BLaER1 treated with 17β-estradiol and CSF1 and Interleukin-3, amounts not matched to agents 10 nM and 100 nM (cell line): Measurements from ENCODE around the gene PCDH1.
A peak's percentile ranks its signal among the peaks of the same experiment; 100 is the strongest.

ENCODE experiments used
- H3K27ac ChIP-seq, 11 experiments: shearing (Covaris generic); formaldehyde crosslinking; 2 replicates each; pipeline ENCODE4 v1.8.1; 2022
- H3K27me3 ChIP-seq, 11 experiments: shearing (Covaris generic); formaldehyde crosslinking; 2 replicates each; pipeline ENCODE4 v1.8.1; 2022
- H3K36me3 ChIP-seq, 11 experiments: shearing (Covaris generic); formaldehyde crosslinking; 2 replicates each; pipeline ENCODE4 v1.8.1; 2022
- H3K4me1 ChIP-seq, 10 experiments: shearing (Covaris generic); formaldehyde crosslinking; 2 replicates each; pipeline ENCODE4 v1.8.1; 2022
- H3K4me2 ChIP-seq, 11 experiments: shearing (Covaris generic); formaldehyde crosslinking; 2 replicates each; pipeline ENCODE4 v1.8.1; 2022
- H3K4me3 ChIP-seq, 10 experiments: shearing (Covaris generic); formaldehyde crosslinking; 2 replicates each; pipeline ENCODE4 v1.8.1; 2022
- H3K9ac ChIP-seq, 11 experiments: shearing (Covaris generic); formaldehyde crosslinking; 2 replicates each; pipeline ENCODE4 v1.8.1; 2022
- H3K9me3 ChIP-seq, 11 experiments: shearing (Covaris generic); formaldehyde crosslinking; replicated peaks in 1 of 11; 2 replicates each; pipeline ENCODE4 v1.8.1; 2022
- H4K20me1 ChIP-seq, 11 experiments: shearing (Covaris generic); formaldehyde crosslinking; 2 replicates each; pipeline ENCODE4 v1.8.1; 2022
- Cebpa-rat ChIP-seq, 11 experiments: shearing (Covaris generic); IDR thresholded peaks; 2 replicates each; pipeline ENCODE4 v1.8.1; 2022

Gene PCDH1

GRCh38 chr5:141849415-141850243, 28.6 kb downstream of the PCDH1 start:
- Histone ChIP-seq H3K9ac (peak overlapping the region; percentile 79 to 93 (median 87)), H3K4me3 (peak overlapping the region; percentile 59 to 77 (median 70)), H3K27me3 (no peaks in the 10 kb centered on the region), H3K4me2 (peak overlapping the region; percentile 91 to 100 (median 99)), H4K20me1 (no peaks in the 10 kb centered on the region), H3K9me3 (no peaks in the 10 kb centered on the region), H3K36me3 (no peaks in the 10 kb centered on the region), H3K4me1 (peaks cover 26 to 70% (median 54%) of the 10 kb centered on the region in 10 experiments), H3K27ac (peak overlapping the region; percentile 87 to 96 (median 91))
- no peak for TF ChIP-seq Cebpa-rat (IDR thresholded peaks at IDR 0.05)

GRCh38 chr5:141848744-141849414, 29.3 kb downstream of the PCDH1 start:
- Histone ChIP-seq H4K20me1 (no peaks in the 10 kb centered on the region), H3K27me3 (no peaks in the 10 kb centered on the region), H3K9ac (peak overlapping the region; percentile 79 to 93 (median 87)), H3K4me3 (peak overlapping the region; percentile 59 to 77 (median 70)), H3K4me2 (peak overlapping the region; percentile 91 to 100 (median 99)), H3K4me1 (peaks cover 26 to 76% (median 58%) of the 10 kb centered on the region in 10 experiments), H3K36me3 (no peaks in the 10 kb centered on the region), H3K27ac (peak overlapping the region; percentile 87 to 96 (median 91); a peak in 21 of 22 replicates), H3K9me3 (no peaks in the 10 kb centered on the region)
- no peak for TF ChIP-seq Cebpa-rat (IDR thresholded peaks at IDR 0.05)

- Histone ChIP-seq H3K36me3 (no peaks in the 10 kb centered on the region), H3K4me1 (peaks cover 50 to 82% (median 75%) of the 10 kb centered on the region in 10 experiments), H3K9me3 (no peaks in the 10 kb centered on the region), H3K27ac (peak overlapping the region in 7 of 11 experiments; percentile 7 to 56 (median 35); a peak in 6 of 22 replicates), H3K4me2 (peak overlapping the region; percentile 45 to 81 (median 61); a peak in 21 of 22 replicates), H4K20me1 (no peaks in the 10 kb centered on the region), H3K4me3 (no peak overlapping the region), H3K27me3 (no peaks in the 10 kb centered on the region), H3K9ac (peak overlapping the region in 2 of 11 experiments; percentile 31 to 43; a peak in 3 of 22 replicates)
- TF ChIP-seq Cebpa-rat (IDR thresholded peaks at IDR 0.05), result no peak
Observed at GRCh38 chr5:141846031-141846430, 32.2 kb downstream of the PCDH1 start.

GRCh38 chr5:141845371-141845851, 32.8 kb downstream of the PCDH1 start:
- H3K9ac ChIP-seq, result no peak overlapping the region; a peak in 1 of 22 replicates
- no peaks in the 10 kb centered on the region for H3K27me3 ChIP-seq
- H3K27ac ChIP-seq, result 0 out of 22 replicates have a peak overlapping the region, but pooled peaks of 1 of the 11 experiments have one; percentile 4
- peaks cover 56 to 84% (median 78%) of the 10 kb centered on the region in 10 experiments for H3K4me1 ChIP-seq
- no peaks in the 10 kb centered on the region for H3K36me3 ChIP-seq
- H4K20me1 ChIP-seq, result no peaks in the 10 kb centered on the region
- H3K9me3 ChIP-seq, result no peaks in the 10 kb centered on the region
- no peak overlapping the region for H3K4me3 ChIP-seq
- no peak for TF ChIP-seq Cebpa-rat (IDR thresholded peaks at IDR 0.05)
- peak overlapping the region in 10 of 11 experiments; percentile 38 to 98 (median 51); a peak in 19 of 22 replicates for H3K4me2 ChIP-seq

- Histone ChIP-seq H3K4me2 (peak overlapping the region in 8 of 11 experiments; percentile 29 to 98 (median 51); a peak in 10 of 22 replicates), H4K20me1 (no peaks in the 10 kb centered on the region), H3K27me3 (no peaks in the 10 kb centered on the region), H3K4me1 (peaks cover 65 to 89% (median 85%) of the 10 kb centered on the region in 10 experiments), H3K9me3 (no peaks in the 10 kb centered on the region), H3K9ac (no peak overlapping the region), H3K4me3 (no peak overlapping the region), H3K36me3 (no peaks in the 10 kb centered on the region), H3K27ac (no peak overlapping the region)
- TF ChIP-seq Cebpa-rat (IDR thresholded peaks at IDR 0.05), result no peak
Observed at GRCh38 chr5:141844414-141845097, 33.7 kb downstream of the PCDH1 start.

GRCh38 chr5:141843156-141843927, 34.9 kb downstream of the PCDH1 start:
- TF ChIP-seq Cebpa-rat (IDR thresholded peaks at IDR 0.05), result no peak
- Histone ChIP-seq H3K27me3 (no peaks in the 10 kb centered on the region), H4K20me1 (no peaks in the 10 kb centered on the region), H3K4me1 (peaks cover 68 to 91% (median 87%) of the 10 kb centered on the region in 10 experiments), H3K9me3 (no peaks in the 10 kb centered on the region), H3K27ac (peak overlapping the region in 7 of 11 experiments; percentile 3 to 94 (median 33); a peak in 8 of 22 replicates), H3K9ac (peak overlapping the region in 4 of 11 experiments; percentile 5 to 26 (median 16); a peak in 3 of 22 replicates), H3K36me3 (no peaks in the 10 kb centered on the region), H3K4me3 (no peak overlapping the region), H3K4me2 (peak overlapping the region; percentile 64 to 99 (median 95))

GRCh38 chr5:141841378-141842180, 36.6 kb downstream of the PCDH1 start:
- Histone ChIP-seq H4K20me1 (no peaks in the 10 kb centered on the region), H3K36me3 (no peaks in the 10 kb centered on the region), H3K4me3 (no peak overlapping the region), H3K27me3 (no peaks in the 10 kb centered on the region), H3K4me1 (peaks cover 83 to 97% (median 92%) of the 10 kb centered on the region in 10 experiments), H3K9ac (peak overlapping the region in 7 of 11 experiments; percentile 4 to 55 (median 32); a peak in 9 of 22 replicates), H3K9me3 (no peaks in the 10 kb centered on the region), H3K27ac (peak overlapping the region in 8 of 11 experiments; percentile 12 to 96 (median 89); a peak in 13 of 22 replicates), H3K4me2 (peak overlapping the region; percentile 66 to 99 (median 95))
- no peak for TF ChIP-seq Cebpa-rat (IDR thresholded peaks at IDR 0.05)
